ENCODE results near the gene GRK1.

GRCh38 chr13:113665597-113666328 lies 1.3 kb upstream of the GRK1 start:
- TF ChIP-seq, protein P1, sequence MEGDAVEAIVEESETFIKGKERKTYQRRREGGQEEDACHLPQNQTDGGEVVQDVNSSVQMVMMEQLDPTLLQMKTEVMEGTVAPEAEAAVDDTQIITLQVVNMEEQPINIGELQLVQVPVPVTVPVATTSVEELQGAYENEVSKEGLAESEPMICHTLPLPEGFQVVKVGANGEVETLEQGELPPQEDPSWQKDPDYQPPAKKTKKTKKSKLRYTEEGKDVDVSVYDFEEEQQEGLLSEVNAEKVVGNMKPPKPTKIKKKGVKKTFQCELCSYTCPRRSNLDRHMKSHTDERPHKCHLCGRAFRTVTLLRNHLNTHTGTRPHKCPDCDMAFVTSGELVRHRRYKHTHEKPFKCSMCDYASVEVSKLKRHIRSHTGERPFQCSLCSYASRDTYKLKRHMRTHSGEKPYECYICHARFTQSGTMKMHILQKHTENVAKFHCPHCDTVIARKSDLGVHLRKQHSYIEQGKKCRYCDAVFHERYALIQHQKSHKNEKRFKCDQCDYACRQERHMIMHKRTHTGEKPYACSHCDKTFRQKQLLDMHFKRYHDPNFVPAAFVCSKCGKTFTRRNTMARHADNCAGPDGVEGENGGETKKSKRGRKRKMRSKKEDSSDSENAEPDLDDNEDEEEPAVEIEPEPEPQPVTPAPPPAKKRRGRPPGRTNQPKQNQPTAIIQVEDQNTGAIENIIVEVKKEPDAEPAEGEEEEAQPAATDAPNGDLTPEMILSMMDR (IDR thresholded peaks at IDR 0.05), result no peak
- TF ChIP-seq POLR2A (IDR thresholded peaks at IDR 0.05), result no peak

Data from heart left ventricle (tissue), 13 donors.